ENCODE data around the gene COL5A1.

COL5A1 gene

DNA sequence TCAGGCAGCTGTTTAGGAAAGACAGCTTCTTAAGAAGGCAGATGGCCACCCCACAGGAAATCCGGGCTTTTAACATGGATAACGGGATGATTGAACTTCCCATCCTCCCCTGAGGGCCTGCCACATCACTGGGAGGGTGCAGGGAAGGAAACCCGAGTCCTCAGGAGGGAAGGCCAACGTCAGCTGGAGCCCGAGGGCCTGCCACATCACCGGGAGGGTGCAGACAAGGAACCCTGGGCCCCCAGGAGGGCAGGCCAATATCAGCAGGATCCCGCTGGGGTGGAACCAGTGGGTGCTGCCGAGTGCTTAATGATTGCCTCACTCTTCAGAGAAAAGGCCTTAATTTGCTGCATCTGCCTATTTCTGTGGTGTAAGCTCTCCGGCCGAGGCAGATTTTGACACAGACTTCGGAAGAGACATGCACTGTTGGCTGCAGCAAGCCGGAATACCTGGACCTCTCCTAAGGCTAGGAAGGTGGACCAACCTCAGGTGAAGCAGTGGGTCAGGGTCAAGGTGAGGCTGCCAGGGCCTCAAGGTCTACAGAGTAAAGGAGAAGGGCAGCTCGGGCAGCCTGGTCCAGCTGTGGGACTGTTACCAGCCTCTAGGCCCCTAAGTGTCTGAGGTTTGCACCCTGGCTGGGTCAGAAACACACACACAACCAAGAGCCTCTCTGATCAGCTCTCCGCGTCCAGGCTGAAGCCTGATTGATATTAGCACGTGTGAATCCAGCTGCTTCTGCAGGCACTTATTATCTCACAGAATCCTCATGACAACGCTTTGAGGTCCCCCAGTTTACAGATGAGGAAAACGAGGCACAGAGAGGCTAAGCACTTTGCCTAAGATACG, 14.8 kb upstream of the COL5A1 start:
- DNase-seq = peak; percentile 77

DNA sequence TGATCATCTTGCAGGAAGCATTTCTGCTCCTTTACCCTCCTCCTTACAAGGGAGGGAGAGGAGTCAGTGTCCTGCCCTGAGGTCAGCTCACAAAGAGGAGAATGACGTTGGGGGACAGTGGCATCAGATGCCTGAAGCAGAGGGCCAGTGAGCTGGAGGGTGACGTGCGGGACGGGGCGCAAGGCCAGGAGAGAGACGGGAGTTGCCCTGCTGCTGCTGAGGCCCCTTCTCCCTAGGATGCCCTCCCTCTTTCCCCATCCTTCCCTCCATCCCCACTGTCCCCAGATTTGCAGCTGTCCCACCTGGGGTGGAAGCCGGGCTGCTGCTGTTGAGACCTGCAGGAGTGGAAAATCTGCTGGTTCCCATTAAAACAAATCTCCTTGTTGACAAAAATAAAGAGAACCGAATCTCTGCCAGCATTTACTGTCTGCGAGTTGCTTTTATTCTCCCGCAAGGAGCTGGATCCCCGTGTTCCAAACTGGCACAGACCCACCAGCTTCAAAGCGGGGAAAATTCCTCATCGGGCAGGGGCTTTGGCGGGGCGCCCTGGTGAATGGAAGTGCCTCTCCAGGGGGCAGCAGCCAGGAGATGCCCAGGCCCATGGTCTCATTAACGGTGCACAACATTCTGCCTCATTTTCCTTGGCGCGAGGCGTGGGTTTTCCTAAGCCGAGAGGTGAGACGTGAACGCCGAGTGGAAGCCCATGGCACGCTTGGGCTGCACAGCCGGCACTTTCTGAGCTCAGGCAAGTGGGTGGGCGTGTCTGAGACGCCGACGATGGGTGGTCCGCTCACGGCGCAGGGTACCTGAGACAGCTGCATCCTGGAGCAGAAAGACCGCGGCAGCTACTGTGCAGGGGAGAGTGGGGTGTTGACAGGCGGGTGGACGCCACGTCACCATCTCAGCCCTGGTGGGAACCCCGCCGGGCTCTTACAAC, 13.9 kb upstream of the COL5A1 start:
- DNase-seq = no peak

DNA sequence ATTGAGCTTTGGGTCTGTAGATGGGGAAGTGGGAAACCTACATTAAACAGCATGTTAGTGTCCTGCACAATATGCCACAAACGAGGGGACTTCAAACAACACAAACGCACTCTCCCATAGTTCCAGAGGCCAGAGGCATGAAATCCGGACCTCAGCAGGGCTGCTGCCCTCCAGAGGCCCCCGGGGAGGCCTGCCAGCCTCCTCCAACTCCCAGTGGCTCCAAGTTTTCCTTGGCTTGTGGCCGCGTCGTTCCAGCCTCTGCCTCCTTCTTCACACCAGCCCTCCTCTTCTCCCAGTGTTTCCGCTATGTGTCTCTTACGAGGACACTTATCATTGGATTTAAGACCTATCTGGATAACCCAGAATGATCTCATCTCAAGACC, 13.3 kb upstream of the COL5A1 start:
- no peak for DNase-seq

DNA sequence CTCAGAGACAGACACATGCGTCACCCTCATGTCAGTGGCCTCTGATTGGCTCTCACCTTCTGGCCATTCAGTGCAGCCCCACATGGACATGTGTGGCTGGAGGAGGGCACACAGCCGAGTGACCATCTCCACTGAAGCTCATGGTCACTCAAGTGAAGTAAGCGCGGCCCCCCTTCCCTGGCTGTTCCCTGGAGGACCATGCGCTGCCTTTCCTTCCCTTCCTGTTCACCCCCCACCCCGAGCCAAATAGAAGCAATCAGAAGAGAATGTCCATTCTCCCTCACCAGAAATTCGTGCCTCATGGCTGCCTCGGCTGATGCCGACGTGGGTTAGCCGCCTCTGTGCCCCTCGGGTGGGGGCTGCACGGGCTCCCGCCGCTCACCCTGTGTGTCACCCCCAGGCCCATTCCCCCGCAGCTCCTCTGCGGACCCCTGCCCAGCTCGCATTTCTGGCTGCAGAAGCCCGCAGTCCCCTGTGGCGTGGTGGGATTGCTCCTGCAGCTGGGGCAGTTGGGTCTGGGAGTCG, 12.5 kb upstream of the COL5A1 start:
- no peak for DNase-seq

DNA sequence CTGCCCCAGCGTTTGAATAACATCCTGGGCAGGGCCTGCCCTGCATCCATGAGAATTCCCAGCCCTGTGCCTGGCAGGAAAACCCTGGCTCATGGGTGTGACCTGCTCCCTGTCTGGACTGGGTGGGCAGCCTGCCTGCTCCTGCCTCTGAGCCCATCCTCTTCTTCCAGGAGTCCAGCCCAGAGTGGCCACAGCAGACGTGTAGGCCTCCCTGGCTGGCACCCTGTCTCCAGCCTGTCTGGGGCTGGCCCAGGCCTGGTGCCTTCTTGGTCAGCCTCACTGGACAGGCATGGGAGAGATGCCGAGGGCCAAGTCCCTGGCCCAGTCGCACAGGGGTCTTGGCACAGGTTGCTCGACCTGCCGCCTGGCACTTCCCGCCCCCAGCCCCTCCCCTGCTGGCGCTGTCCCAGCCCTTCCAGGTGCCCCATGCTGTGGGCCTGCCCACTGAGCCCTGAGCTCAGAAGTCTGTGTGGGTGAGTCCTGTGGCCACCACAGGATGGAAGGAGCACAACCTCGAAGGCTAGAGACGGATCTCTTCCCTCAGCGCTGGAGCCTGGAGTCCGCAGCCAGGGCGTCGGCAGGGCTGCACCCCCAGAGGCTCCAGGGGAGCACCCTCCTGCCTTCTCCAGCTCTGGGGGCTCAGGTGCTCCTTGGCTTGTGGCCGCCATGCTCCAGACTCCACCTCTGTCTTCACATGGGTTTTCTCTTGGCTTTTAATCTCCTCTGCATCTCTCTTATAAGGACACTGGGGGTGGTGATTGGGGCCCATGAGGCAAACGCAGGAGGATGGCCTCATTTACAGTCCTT, 11.8 kb upstream of the COL5A1 start:
- DNase-seq = no peak

DNA sequence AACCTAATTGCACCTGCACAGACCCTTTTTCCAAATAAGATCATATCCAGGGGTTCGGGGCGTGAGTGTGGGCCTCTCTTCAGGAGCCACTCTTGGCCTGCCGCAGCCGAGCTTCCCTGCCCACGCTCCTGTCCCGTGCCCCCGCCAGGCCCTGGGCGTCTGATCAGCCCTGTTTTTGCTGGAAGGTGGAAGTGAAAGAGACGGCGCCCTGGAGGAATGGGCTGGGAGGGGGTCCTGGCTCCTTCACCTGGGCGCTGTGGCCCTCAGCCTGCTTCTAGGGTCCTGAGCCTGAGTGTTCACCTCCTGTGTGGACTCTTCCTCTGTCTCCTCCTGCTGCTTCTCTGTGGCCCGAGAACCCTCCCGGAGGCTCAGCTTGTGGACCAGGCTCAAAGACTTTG, 11.2 kb upstream of the COL5A1 start:
- DNase-seq = no peak

DNA sequence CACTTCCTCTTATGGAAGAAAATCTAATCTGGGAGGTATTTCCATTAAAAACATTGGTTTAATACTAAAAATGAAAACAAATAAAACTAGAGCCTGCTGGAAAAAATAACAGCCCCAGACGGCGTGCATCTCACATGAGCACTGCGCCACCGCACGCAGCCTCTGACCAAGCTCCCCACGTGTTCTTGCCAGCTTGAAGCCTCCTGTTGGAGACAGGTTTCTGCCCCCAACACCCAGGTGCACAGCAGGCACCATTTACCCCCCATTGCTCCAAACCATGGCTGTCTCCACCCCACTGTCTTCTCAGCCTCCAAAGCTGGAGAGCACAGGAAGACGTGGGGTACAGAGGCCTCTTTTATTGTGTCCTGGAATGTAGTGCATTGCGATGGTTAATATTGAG, 10.7 kb upstream of the COL5A1 start:
- no peak for DNase-seq

DNA sequence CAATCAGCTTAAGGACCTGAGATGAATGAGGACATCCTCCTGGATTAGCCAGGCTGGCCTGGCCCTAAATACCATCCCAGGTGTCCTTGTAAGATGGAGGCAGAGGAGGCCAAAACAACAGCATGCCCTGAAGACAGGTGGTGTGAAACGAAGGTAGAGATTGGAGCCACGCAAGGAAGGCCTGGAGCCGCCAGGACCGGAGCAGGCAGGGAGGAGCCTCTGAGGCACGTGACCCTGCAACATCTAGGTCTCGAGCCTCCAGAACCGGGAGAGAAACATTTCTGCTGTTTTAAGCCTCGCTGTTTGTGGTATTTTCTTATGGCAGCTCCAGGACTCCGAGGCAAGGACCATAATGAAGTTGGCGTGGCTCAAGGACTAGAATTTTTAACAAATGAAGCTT, 9.7 kb upstream of the COL5A1 start:
- no peak for DNase-seq

DNA sequence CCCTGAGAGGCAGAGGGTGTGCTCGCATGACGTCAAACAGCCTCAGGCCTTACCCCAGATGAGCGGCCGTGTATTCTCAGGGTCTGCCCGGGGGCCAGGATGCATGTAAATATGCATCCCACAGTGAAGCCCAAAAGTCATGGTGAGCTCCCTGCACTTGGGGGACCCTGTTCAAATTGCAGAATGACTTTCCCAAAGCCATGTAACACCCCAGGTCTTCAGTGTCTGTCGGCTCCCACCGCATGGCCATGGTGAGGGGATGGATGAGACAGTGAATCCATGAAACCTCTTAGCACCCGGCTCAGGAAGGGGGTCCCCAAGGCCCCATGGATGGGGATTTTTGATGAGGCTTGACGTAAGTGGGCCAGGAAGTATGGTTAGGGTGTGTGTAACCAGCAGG, 9.3 kb upstream of the COL5A1 start:
- DNase-seq = no peak

DNA sequence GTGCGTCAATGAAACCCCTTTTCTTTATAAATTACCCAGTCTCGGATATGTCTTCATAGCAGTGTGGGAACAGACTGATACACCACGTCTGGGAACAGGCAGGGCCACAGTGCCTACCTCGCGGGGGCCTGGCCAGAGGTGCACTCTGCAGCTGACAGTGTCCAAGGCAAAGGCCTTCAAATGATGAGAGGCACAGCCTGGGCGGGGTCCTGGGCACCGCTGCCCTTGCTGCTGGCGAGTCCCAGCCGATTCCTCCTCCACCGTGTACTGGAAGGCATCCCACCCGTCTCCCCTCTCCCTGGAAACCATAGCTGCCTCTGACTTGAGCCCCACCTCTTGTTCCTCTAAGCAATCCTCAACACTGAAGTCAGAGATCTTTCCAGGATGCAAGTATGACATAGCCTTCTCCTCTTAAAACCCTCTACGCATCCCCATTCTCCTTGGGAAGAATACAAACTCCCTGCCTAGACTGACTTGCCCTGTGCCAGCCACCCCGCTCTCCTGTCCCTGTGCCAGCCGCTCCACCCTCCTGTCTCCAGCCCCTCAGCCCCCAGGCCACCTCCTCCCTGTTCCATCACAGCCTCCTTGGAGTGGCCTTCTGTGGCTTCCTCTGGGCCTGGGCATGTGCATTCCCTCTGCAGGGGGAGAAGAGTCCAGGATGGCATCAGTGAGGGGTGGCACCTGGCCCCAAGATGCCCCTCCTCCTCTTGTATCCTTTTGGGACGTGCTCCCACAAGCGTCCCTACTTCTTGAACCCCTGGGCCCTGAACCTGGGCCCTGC, 8.1 kb upstream of the COL5A1 start:
- no peak for DNase-seq

DNA sequence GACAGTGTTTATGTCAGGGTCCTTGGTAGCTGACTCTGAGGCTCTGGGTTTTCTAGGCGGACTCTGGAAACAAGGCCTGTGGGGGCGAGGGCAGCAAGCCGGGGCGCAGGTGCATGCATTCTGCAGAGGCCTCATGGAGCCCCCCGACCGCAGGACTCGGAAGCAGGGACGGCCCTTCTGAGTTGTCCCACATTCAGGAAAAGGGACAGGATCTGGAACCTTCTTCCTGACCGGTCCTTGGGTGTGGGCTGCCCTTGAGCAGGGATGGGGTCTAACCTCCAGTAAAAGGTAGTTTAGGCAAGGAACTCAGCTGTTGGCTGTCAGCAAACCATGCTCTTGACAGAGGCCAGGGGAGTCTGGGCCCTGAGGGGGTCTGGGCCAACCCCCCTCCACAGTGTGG, 7.4 kb upstream of the COL5A1 start:
- no peak for DNase-seq

DNA sequence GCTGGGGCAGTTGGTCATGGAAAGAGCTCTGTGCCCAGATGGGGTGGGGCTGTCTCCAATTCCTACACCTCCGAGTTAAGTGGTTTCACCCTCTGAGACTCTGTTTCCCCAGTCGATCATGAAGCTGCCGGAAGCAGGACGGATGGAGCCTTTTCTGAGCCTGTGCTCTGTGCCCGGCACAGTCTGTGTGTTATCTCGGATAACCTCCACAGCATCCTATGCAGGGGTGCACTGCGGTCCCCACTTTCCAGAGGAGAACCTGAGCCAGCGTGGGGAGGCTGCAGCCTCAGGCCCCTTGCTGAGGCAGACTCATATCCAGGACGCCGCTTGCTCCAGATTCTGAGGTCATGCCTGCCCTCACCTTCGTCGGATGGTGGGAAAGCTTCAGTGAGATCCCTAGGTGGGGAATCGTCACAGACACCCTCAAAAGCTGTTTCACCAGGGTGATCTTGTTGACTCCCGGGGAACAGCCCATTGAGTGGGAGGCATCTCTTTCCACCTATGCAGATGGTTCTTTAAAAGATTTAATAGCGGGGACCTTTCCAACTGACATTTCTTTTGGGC, 6.9 kb upstream of the COL5A1 start:
- no peak for DNase-seq

DNA sequence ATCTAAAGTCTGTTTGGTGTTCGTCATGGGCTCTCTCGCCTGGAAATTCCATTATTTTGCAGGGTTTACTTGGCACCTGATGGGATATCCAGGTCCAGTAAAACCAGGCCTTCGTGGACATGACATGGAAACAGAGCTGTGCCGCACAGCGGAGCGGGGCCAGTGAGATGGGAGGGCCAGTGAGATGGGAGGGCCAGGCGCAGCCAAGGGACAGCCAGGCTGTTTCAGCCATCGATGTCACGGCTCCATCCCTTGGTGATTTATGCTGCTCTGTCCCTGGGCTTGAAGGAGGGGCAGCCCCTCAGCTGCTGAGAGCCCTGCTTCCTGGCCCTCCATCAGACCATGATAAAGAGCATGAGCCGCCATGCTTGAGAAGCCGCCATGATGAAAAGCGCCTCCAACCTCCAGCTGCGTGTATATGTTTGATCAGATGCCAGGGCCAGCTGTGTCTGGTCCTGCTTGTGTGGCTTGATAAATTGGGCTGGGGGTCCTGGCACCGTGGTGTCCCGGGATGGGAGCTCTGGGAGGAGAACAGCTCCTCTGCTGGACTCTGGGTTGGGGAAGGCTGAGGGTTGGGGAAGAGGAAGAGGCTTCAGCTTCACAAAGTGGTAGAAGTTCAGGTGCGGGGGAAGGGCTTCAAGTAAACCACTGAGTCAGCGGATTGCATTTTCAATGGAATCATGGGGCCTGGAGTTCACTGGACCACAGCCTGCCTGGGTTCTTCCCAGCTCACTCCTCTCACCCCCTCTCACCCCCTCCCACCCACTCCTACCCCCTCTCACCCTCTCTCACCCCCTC, 6.1 kb upstream of the COL5A1 start:
- no peak for DNase-seq

DNA sequence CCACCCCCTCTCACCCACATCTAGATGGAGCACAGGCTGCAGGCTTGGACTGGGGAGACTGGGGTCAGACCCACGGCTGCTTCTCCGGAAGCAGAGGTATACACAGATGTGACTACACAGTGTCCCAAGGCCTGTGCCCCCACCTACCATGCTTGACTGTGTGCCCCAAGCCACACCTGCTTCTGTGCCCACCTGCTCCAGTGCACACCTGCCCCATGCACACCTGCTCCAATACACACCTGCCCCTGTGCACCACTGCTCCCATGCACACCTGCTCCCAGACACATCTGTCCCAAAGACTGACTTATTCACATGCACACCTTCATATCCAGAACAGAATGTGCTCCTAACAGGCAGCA, 5.5 kb upstream of the COL5A1 start:
- no peak for DNase-seq

DNA sequence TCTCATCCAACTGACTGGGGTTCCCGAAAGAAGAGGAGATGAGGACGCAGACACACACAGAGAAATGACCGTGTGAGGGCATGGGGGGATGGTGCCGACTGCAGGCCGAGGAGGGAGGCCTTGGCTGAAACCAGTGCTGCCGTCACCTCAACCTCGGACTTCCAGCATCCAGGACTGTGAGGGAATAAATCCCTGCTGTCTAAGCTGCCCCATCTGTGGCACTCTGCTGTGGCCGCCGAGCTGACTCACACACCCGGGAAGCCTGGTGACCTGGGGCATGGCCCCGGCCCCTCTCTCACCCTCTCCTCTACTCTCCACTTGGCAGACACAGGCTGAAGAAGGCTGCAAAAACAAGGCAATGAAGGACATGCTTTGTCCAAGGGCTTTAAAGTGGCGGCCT, 4.4 kb upstream of the COL5A1 start:
- no peak for DNase-seq

DNA sequence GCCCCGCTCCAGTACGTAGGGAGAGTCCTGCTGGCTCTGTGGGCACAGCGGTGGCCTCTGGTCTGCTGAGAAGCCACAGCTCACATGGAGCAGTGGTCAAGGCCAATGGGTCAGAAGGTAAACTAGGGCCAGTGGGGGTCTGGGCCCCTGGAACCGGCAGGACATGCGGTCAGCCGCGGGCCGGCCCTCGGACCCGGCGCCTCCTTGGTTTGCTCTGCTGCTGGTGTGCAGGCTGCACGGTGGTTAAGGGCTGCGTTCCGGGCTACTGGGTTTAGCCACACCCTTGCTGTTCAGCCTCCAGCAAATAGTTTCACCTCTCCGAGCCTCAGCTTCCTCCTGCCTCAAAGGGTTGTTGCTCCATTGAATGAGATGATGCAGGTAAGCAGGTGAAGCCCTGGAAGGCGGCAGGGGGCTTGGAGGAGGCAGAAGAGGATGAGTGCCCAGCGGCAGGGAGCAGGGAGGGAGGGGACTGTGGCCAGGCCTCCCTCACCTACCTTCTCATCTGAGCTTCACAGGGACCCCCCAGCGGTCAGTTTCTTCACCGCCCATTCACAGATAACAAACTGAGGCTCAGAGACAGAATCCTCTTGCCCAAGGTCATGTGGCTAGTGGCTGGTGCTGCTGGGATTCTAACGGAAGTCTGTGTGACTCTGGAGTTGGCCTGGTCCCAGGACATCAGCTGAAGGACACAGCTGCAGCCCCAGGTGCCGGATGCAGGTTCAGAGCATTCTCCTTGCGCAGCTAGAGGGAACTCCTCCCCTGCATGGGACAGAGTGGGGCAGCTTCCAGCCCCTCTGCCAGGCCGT, 3.7 kb upstream of the COL5A1 start:
- DNase-seq = no peak

DNA sequence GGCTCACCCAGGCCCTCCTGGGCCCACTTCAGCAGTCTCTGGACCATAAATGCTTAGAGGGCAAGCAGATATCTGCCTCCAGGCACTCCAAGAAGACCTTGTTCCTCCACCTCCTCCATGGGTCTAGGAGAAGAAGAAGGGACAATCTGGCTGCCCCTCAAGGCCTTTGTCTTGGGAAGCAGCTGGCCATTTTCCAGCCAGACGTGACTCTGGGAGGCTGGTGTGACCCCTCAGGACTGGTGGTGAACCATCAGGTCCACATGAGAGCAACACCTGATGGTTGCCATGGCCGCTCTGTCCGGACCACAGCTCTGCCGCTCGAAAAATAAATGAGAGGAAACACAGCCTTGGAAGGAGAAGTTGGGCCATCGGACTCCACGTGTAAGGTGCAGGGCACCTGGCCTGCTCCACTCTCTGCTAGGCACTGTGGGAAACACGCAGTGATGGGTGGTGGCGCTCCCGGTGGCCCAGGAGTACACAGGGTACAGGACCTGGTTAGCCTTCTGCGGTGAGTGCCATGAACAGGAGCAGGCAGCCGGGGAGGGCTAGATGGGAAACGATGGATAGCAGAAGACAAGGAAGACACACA, 3.0 kb upstream of the COL5A1 start:
- no peak for DNase-seq

DNA sequence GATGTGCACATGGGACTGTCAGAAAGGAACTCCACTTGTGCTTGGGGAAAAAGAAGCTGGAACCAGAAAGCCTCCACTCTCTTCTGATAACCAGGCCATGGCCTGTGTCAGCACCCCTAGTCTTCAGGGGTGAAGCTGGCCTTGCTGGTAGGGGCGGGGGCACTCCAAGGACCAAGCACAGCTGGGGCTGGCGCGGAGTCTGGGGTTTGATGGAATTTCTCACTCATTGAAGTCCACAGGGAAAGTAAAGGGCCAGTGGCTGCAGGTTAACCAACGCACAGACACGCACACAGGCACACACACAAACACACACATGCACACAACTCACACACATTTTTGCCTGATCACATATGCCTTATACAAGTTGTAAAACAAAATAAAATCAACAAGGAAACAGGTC, 1.6 kb upstream of the COL5A1 start:
- DNase-seq = no peak

DNA sequence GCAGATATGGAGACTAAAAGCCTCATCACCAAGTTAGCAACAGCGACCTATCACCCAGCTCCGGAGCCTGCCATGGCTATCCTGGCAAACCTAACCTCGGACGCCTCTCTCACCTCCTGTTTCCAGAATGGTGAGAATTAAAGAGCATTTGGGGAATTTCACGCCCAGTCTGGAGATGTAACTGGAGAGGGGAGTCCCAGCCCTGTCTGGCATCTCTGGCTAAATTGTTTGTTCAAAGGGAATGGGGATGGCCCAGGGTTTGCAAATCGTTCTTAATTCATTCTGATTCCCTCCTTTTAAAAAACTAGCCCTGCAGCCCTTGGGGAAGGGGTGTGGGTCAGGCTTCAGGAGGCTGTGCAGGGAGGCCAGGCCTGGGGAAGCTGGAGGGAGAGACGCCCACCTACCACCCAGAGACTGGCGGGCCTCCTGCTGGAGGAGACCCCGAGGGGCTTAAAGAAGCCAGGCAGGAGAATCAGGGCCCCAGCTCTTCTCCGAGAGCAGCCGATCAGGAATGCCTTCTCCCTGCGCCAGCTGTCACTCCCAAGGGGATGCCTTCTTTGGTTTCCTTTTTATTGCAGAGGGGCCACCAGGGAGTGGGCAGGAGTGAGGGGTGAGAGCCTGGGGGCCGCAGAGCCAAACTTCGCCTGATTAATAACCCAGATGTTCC, 964 bp upstream of the COL5A1 start:
- no peak for DNase-seq
